Fibroblast of the aortic adventitia (primary cell): ENCODE results near the gene EPN2. TPM values are rescaled to one million over a fixed set of nuclear protein-coding genes. Genes with fewer than 3 reads are reported as not detected.
"Not testable (repeated sequence)": the region's sequence is repeated elsewhere in the genome, so short reads cannot be mapped to it uniquely, and the experiment has no call there.

Experiments used
- DNase-seq: peaks from one replicate; pipeline ENCODE4 v3.0.0-alpha.2; 2010; ENCODE audit warnings: low read depth
- H3K4me3 ChIP-seq: 2 replicates; pipeline ENCODE4 v1.5.1; 2011; ENCODE audit warnings: low read depth, mild to moderate bottlenecking, control low read depth, low read length, moderate library complexity
- total RNA-seq: library from RNA; depleted of rRNA; stranded (reverse); fragments of >200 nt; gene quantifications from 2 replicates; pipeline ENCODE4 v1.2.3, GENCODE V29; 2012; ENCODE audit warnings: low replicate concordance

EPN2 gene
- 30.7 and 31.2 TPM in 2 replicates for total RNA-seq

DNA sequence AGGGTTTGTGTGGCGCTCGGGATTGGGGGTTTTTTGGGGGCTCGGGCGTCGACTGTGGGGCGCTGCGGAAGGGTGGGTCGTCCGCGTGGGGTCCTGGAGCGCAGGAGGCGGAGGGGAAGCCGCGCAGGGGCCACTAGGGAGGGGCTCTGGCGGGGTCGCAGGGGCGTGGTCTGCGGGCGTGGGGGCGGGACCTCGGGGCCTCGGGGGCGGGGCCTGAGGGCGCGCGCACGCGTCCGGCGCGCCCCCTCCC, at the start of gene EPN2:
Gene EPN2 (plus strand): TSS at position 228 of the 250 bp plus-strand sequence. CDS start 45,754 bp downstream, outside the sequence.
- H3K4me3 ChIP-seq: peak within 1 kb of the TSS; percentile 90

DNA sequence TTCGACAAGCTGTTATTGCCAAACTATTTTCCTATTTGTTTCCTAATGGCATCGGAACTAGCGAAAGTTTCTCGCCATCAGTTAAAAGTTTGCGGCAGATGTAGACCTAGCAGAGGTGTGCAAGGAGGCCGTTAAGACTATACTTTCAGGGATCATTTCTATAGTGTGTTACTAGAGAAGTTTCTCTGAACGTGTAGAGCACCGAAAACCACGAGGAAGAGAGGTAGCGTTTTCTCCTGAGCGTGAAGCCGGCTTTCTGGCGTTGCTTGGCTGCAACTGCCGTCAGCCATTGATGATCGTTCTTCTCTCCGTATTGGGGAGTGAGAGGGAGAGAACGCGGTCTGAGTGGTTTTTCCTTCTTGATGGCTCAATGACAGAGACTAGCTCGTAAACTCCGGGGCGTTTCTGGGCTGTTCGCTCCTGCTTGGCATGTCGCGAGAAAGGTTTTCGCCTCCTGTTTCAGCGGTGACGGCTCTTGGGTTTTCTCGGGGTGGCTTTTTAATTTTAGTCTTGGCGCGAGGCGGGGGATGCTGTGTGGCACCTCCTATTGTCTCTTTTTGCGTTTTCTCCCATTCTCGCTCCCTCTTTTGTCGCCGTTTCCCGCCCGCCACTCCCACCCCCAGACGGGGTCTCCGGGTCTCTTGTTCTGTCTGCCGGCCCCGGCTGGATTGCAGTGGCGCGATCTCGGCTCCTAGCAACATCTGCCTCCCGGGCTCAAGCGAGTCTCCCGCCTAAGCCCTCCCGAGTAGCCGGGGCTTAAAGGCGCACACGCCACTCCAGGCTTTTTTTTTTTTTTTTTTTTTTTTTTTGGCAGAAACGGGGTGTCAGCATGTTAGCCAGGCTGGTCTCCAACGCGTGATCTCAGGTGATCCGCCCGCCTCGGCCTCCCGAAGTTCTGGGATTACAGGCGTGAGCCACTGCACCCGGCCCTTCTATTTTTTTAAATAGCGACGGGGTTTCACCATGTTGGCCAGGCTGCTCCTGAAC, 49.0 kb upstream of the EPN2 start:
- not testable (repeated sequence) for H3K4me3 ChIP-seq

More for the DNA sequence above, at the start of gene EPN2:
- DNase-seq: peak; percentile 47

DNA sequence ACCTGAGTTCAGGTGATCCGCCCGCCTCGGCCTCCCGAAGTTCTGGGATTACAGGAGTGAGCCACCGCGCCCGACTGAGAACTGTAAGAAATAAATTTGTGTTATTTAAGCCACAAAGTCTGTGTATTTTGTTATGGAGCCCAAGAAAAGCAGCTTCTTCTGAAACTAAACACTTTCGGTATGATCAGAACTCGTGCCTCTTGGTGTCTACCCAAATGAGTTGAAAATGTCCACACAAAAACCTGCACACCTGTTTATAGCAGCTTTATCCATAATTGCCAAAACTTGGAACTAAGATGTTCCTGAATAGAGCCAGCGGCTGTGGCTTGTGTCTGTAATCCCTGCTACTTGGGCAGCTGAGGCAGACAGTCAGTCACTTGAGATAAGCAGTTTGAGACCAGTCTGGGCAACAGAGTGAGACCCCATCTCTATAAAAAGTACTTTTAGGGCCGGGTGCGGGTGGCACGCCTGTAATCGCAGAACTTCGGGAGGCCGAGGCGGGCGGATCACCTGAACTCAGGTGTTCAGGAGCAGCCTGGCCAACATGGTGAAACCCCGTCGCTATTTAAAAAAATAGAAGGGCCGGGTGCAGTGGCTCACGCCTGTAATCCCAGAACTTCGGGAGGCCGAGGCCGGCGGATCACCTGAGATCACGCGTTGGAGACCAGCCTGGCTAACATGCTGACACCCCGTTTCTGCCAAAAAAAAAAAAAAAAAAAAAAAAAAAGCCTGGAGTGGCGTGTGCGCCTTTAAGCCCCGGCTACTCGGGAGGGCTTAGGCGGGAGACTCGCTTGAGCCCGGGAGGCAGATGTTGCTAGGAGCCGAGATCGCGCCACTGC, 48.1 kb upstream of the EPN2 start:
- not testable (repeated sequence) for DNase-seq, H3K4me3 ChIP-seq

More for the DNA sequence above, 49.0 kb upstream of the EPN2 start:
- DNase-seq: not testable (repeated sequence)

DNA sequence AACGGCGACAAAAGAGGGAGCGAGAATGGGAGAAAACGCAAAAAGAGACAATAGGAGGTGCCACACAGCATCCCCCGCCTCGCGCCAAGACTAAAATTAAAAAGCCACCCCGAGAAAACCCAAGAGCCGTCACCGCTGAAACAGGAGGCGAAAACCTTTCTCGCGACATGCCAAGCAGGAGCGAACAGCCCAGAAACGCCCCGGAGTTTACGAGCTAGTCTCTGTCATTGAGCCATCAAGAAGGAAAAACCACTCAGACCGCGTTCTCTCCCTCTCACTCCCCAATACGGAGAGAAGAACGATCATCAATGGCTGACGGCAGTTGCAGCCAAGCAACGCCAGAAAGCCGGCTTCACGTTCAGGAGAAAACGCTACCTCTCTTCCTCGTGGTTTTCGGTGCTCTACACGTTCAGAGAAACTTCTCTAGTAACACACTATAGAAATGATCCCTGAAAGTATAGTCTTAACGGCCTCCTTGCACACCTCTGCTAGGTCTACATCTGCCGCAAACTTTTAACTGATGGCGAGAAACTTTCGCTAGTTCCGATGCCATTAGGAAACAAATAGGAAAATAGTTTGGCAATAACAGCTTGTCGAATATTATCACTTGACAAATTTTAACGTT, 47.3 kb upstream of the EPN2 start:
- not testable (repeated sequence) for DNase-seq, H3K4me3 ChIP-seq

- not testable (repeated sequence) for H3K4me3 ChIP-seq, DNase-seq
Observed at GRCh38 chr17:19196382-19197204, 40.6 kb upstream of the EPN2 start.

GRCh38 chr17:19202448-19202847, 34.7 kb upstream of the EPN2 start:
- not testable (repeated sequence) for H3K4me3 ChIP-seq, DNase-seq

GRCh38 chr17:19203429-19203828, 33.7 kb upstream of the EPN2 start:
- not testable (repeated sequence) for H3K4me3 ChIP-seq, DNase-seq

- not testable (repeated sequence) for DNase-seq, H3K4me3 ChIP-seq
Observed at GRCh38 chr17:19215074-19215860, 21.9 kb upstream of the EPN2 start.

GRCh38 chr17:19216148-19216926, 20.8 kb upstream of the EPN2 start:
- not testable (repeated sequence) for H3K4me3 ChIP-seq, DNase-seq

- H3K4me3 ChIP-seq, DNase-seq: not testable (repeated sequence)
Observed at GRCh38 chr17:19218914-19219313, 18.3 kb upstream of the EPN2 start.

GRCh38 chr17:19219384-19219783, 17.8 kb upstream of the EPN2 start:
- DNase-seq: not testable (repeated sequence)

DNA sequence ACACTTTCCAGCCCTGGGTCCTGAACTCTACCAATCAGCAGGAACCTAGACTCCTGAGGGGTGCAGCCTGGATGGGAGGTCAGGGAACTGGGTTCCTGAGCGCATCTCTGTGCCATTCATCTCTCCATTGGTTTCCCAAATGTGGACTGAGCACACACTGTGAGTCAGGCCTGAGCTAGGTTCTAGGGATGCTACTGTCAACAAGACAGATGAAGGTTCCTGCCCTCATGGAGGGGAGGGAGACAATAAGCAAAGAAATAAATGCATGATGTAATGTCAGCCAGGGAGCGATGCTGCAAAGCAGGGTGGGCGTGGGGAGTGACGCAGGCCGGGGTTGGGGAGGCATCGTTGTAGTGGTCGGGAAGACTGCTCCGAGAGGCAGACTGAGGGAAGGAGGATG, 17.0 kb upstream of the EPN2 start:
- not testable (repeated sequence) for DNase-seq, H3K4me3 ChIP-seq

More at GRCh38 chr17:19219384-19219783, 17.8 kb upstream of the EPN2 start:
- H3K4me3 ChIP-seq: not testable (repeated sequence)

- not testable (repeated sequence) for H3K4me3 ChIP-seq, DNase-seq
Observed at GRCh38 chr17:19226610-19227588, 10.3 kb upstream of the EPN2 start.

- not testable (repeated sequence) for DNase-seq, H3K4me3 ChIP-seq
Observed at GRCh38 chr17:19234676-19235075, 2.5 kb upstream of the EPN2 start.

DNA sequence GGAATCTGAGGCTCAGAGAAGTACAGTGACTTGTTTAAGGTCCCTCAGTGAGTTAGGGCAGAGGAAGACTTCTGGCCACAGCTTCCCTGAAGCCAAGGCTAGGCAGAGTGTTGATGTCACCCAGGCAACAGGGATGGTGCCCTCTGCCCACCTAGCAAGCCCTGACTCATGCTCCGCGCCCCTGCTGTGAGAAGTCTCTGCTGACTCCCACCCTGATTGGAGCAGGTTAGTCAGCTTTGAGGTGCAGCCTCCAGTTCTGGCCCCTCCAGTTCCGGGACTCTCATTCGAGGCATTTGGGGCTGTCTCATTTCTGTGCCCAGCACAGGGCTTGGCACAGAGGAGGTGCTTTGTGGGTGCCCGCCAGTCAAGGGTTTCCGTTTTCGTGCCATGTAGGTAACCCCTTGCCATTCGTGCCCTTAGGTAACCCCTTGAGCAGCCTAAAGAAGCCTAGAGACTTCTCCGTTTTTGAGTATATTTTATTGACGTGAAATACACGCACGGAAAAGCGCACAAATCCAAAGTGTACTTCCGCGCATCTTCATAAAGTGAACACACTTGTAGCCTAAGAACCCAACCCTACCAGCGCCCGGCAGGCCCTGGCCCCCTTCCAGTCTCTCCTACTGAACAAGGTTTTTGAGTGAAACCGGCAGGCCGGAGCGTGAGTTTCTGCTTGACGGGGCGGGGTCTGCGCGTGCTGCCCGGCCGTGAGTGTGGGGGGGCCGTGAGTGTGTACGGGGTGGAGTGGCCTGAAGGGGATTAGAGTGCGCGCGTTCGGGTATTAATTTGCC, 621 bp upstream of the EPN2 start:
- H3K4me3 ChIP-seq, DNase-seq: not testable (repeated sequence)
